Common myeloid progenitor, CD34-positive (primary cell): ENCODE results near the gene GNAZ.

Experiments used
- CTCF ChIA-PET: fragments of 350-600 bp; sonication (Branson Sonifier 250); formaldehyde crosslinking; loops from one replicate; lab custom pipeline; 2021; ENCODE audit warnings: antibody characterized with exemption; lab: Charles Lee
- POLR2A ChIA-PET: fragments of 350-600 bp; sonication (Branson Sonifier 250); formaldehyde crosslinking; loops from one replicate; lab custom pipeline; 2021; ENCODE audit warnings: antibody characterized with exemption; lab: Charles Lee
- DNase-seq, 3 donors: peaks; one replicate each; pipeline versions ENCODE4 v3.0.0 to v3.0.0-alpha.2; 2013
- H3K27ac ChIP-seq, 2 experiments: 1 replicate in 1 of 2; 2 replicates in 1 of 2; pipeline ENCODE4 v1.7.0; 2013; ENCODE audit warnings: inconsistent platforms in 2 of 2, low read length in 2 of 2, mild to moderate bottlenecking in 2 of 2, low read depth in 1 of 2, moderate library complexity in 1 of 2; ENCODE audit not compliant: severe bottlenecking in 2 of 2, insufficient read depth in 1 of 2, poor library complexity in 1 of 2
- H3K27me3 ChIP-seq, 5 experiments: replicated peaks in 2 of 5; 1 replicate in 3 of 5; 2 replicates in 2 of 5; pipeline versions ENCODE4 v1.6.1 to v1.7.0; 2013; ENCODE audit warnings: low read length in 4 of 5, mild to moderate bottlenecking in 2 of 5, moderate library complexity in 2 of 5, inconsistent platforms in 1 of 5; ENCODE audit not compliant: insufficient read depth in 5 of 5, control insufficient read depth in 4 of 5
- H3K36me3 ChIP-seq, 4 experiments: 1 replicate in 2 of 4; 2 replicates in 2 of 4; pipeline versions ENCODE4 v1.6.1 to v1.7.0; 2013; ENCODE audit warnings: low read length in 3 of 4, control low read depth in 1 of 4, mild to moderate bottlenecking in 1 of 4; ENCODE audit not compliant: control insufficient read depth in 4 of 4, insufficient read depth in 4 of 4
- H3K4me1 ChIP-seq, 4 experiments: 1 replicate in 3 of 4; 2 replicates in 1 of 4; pipeline versions ENCODE4 v1.6.1 to v1.7.1; 2013; ENCODE audit warnings: low read length in 3 of 4, mild to moderate bottlenecking in 3 of 4, control low read depth in 1 of 4, inconsistent platforms in 1 of 4, moderate library complexity in 1 of 4; ENCODE audit not compliant: control insufficient read depth in 4 of 4, insufficient read depth in 4 of 4; ENCODE audit errors: control extremely low read depth in 1 of 4
- H3K4me3 ChIP-seq, 7 experiments: 1 replicate in 4 of 7; 2 replicates in 3 of 7; pipeline versions ENCODE4 v1.5.1 to v1.7.0; 2013; ENCODE audit warnings: mild to moderate bottlenecking in 7 of 7, low read length in 6 of 7, moderate library complexity in 6 of 7, inconsistent platforms in 2 of 7, low read depth in 2 of 7, control low read depth in 1 of 7; ENCODE audit not compliant: insufficient read depth in 4 of 7, control insufficient read depth in 1 of 7; ENCODE audit errors: extremely low read depth in 1 of 7
- H3K9me3 ChIP-seq, 5 experiments: 1 replicate in 4 of 5; 2 replicates in 1 of 5; pipeline versions ENCODE4 v1.6.1 to v1.7.1; 2013; ENCODE audit warnings: low read length in 4 of 5, mild to moderate bottlenecking in 2 of 5, inconsistent platforms in 1 of 5, low read depth in 1 of 5, moderate library complexity in 1 of 5; ENCODE audit not compliant: control insufficient read depth in 4 of 5, insufficient read depth in 2 of 5; ENCODE audit errors: control extremely low read depth in 1 of 5
- WGBS: methylation state at CpG from one replicate; pipeline ENCODE4 v1.1.5; 2013; ENCODE audit not compliant: insufficient coverage; 5-methylcytosine and 5-hydroxymethylcytosine counted together

GNAZ gene

DNA sequence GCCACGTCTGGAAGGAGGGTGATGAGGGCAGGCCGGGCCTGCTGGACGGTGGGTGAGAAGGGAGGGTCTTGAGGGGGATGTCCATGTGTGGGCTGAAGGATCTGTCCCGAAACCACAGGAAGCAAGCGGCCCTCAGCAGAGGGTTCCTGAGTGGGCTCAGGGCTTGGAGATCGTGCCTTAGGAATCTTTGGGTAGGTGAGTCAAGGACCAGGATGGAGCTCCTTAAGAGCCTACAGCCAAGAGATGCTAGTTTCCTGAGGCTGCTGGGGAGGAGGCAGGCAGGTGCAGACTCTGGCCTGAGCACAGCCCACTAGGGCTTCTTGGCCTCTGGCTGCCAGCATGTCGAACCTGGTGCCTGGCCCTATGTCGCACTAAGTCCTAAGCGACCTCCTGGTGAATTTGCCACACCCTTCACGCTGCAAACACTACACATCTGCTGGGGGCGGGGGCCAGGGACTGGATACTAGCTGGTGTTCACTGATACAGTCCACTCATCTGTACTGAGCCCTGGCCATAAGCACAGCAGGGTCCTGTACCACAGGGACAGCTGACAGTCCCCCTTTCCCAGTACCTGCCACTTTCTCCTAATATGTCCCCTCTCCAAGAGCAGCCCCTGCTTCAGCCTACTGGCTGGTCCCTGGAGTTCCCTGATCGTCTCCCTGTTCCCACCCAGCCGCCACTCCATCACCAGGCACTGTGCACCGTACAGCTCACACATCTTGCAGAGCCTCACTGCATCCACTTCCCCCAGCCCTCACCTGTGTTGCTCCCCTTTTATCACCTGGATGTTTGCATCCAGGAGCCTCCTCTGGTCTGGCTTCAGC lies 19.5 kb downstream of the GNAZ start:
- POLR2A ChIA-PET: no interaction called here
- 90% methylated on average over 10 of the region's 14 CpGs for WGBS
- Histone ChIP-seq H3K27me3 (no peaks in the 10 kb centered on the region), H3K9me3 (no peaks in the 10 kb centered on the region), H3K36me3 (no peaks in the 10 kb centered on the region), H3K4me3 (no peak overlapping the region), H3K27ac (no peak overlapping the region), H3K4me1 (peaks cover 0 to 16% (median 9%) of the 10 kb centered on the region in 4 experiments)
- CTCF ChIA-PET: no interaction called here
- no peak for DNase-seq

DNA sequence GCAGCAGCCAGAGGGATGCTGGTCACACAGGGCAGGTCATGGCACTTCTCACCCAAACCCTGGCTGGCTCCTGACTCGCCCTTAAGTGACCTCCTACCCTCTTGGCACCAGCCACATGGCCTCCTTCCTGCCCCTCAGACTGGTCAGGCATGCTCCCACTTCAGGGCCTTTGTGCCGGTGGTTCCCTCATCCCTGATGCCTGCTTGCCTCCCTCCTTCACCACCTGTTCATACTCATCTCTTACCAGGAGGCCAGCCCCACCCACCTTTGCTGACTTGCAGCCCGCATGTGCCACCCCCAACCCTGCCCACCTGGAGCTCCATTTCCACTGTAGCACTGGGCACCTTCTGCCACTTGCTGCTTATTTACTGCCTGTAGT lies 20.1 kb downstream of the GNAZ start:
- 94% methylated on average over 3 of the region's 3 CpGs for WGBS
- no peaks in the 10 kb centered on the region for H3K27me3 ChIP-seq

DNA sequence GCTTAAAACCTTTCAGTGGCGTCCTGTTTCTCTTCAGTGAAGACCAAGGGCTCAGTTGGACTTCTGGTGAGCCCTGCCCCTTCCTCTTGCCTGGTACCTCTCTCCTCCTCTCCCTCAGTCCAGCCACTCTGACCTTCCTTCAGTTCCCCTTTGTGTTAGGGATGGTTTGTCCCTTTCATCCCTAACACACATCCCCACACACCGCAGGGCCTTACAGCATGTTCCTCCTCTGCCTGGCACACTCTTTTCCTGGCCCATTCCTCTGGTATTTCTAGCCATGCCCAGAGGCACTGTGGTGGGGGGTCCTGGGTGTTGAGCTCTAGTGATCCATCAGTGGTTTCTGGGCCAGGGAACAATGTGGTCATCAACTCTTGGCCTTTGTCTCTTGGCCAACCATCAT lies 21.4 kb downstream of the GNAZ start:
- no peak overlapping the region for H3K27ac ChIP-seq
- H3K9me3 ChIP-seq: no peaks in the 10 kb centered on the region
- no peaks in the 10 kb centered on the region for H3K27me3 ChIP-seq
- WGBS: 90% methylated on average over 2 of the region's 2 CpGs
- H3K4me1 ChIP-seq: peaks cover 0 to 10% (median 6%) of the 10 kb centered on the region in 4 experiments
- ChIA-PET POLR2A (no interaction called here), CTCF (no interaction called here)
- no peak for DNase-seq
- H3K4me3 ChIP-seq: no peak overlapping the region
- H3K36me3 ChIP-seq: no peaks in the 10 kb centered on the region

More for the DNA sequence above, 20.1 kb downstream of the GNAZ start:
- ChIA-PET CTCF (no interaction called here), POLR2A (interaction anchor here (0.6 kb wide), 1 partner anchor 9 kb away, joined by 4 read pairs; no protein-coding TSS in a partner anchor)
- no peaks in the 10 kb centered on the region for H3K36me3 ChIP-seq
- peaks cover 0 to 16% (median 9%) of the 10 kb centered on the region in 4 experiments for H3K4me1 ChIP-seq
- H3K27ac ChIP-seq: no peak overlapping the region
- no peak for DNase-seq
- H3K9me3 ChIP-seq: no peaks in the 10 kb centered on the region
- H3K4me3 ChIP-seq: no peak overlapping the region

DNA sequence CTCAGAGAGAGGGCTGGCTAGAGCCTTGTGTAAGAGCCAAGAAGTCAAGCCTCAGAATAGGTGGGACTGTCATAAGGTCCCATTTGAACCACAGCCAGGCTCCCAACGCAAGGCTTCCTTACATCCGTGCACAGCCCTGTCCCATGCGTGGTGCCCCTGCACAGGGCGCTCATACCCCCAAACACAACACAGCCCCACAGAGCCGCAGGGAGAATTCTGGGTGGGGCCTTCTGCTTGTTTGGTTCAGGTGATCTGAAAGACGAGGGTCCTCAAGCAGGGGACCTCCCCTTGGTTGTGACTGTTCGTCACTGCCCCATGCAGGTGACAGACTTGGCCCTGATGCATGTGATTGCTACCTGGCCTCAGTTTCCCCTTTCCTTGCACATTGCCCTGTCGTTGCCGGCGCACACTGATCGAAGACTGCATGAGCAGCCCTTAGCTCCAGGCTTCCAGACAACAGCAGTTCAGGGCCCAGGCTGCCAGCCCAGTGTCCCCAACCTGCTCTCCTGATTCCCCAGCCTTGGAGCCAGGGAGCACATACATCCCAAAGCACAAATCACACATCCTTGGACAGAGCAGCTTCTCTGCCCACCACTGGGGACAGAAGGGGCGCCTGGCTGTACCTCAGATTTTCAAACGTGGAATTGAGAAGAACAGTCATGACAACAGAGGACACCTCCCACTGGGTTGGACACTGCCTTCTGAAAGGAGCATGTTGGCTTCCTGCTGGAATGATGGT lies 22.1 kb downstream of the GNAZ start:
- Histone ChIP-seq H3K9me3 (no peaks in the 10 kb centered on the region), H3K4me1 (peaks cover 0 to 7% (median 3%) of the 10 kb centered on the region in 4 experiments), H3K27ac (no peak overlapping the region), H3K36me3 (no peaks in the 10 kb centered on the region), H3K27me3 (no peaks in the 10 kb centered on the region), H3K4me3 (no peak overlapping the region)
- ChIA-PET CTCF (no interaction called here), POLR2A (no interaction called here)
- no peak for DNase-seq
- WGBS: 97% methylated on average over 10 of the region's 13 CpGs

DNA sequence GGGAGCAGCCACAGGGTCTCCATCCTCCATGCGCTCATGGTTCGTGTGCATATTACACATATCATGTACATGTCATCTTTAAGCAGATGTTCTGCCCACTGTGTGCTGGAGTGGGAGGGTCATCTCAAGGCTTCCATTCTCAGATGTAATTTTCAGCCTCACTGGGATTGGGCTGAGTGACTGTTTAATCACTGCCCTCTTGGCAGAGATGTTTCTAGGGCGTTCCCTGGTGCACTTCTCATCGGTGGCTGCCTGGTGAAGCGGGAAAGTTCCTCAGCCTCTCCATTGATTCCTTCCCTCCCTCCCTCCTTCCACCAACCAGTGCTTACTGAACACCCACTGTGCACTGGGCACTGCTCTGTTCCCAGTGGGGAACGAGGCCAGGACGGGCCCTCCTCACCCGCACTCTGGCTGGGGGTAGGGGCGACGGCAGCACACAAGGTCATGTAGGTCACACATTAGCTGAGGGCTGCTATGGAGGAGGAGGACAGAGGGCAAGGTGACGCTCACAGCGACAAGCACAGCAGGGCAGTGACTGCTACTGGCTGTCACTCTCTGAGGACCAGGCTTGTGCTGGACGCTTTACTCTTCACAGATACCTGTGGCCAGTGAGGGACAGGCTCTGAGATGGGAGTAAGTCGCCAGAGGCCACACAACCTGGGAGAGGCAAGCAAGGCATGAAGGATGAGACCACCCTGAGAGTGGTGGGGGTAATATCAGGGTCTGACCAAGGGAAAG lies 22.9 kb downstream of the GNAZ start:
- CTCF ChIA-PET: no interaction called here
- Histone ChIP-seq H3K4me1 (peaks cover 0 to 4% (median 2%) of the 10 kb centered on the region in 4 experiments), H3K9me3 (no peaks in the 10 kb centered on the region), H3K27me3 (no peaks in the 10 kb centered on the region), H3K36me3 (no peaks in the 10 kb centered on the region), H3K27ac (no peak overlapping the region), H3K4me3 (no peak overlapping the region)
- WGBS: 100% methylated on average over 10 of the region's 14 CpGs
- POLR2A ChIA-PET: no interaction called here
- no peak for DNase-seq

DNA sequence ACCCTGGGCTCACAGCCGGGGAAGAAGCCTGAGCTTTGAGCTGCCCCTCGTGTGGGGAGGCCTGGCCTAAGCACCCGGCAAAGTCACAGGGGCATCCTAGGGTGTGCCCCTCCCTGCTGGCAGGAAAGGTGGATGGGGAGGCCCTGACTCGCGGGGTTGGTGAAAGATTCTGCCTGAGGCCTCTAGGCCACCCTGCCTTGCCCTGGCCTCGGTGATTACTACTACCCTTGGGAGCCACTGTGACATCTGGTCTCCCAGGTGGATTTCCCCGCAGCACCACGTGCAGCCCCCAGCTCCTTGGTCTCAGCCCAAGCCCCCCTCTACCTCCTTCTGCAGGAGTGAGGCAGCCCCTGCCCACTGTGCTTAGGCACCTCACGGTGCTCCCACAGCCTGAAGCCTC lies 23.9 kb downstream of the GNAZ start:
- ChIA-PET POLR2A (no interaction called here), CTCF (interaction anchor here (1.1 kb wide), 1 partner anchor 10 kb away, joined by 3 read pairs; no protein-coding TSS in a partner anchor)
- Histone ChIP-seq H3K36me3 (no peaks in the 10 kb centered on the region), H3K9me3 (no peaks in the 10 kb centered on the region), H3K4me1 (no peaks in the 10 kb centered on the region), H3K4me3 (no peak overlapping the region), H3K27ac (no peak overlapping the region), H3K27me3 (no peaks in the 10 kb centered on the region)
- DNase-seq: no peak
- WGBS: 94% methylated on average over 8 of the region's 9 CpGs
